BE2C (cell line): ENCODE data around the gene RALGPS1.

Source experiments
- DNase-seq: peaks from one replicate; pipeline ENCODE4 v3.0.0-alpha.2; 2020
- H3K27me3 ChIP-seq: fragments of 250-450 bp; sonication (Bioruptor Pico); 2 replicates; pipeline ENCODE4 v1.5.1; 2020; ENCODE audit warnings: mild to moderate bottlenecking
- H3K36me3 ChIP-seq: fragments of 250-450 bp; sonication (Bioruptor Pico); 2 replicates; pipeline ENCODE4 v1.5.1; 2020; ENCODE audit warnings: mild to moderate bottlenecking
- H3K4me1 ChIP-seq: fragments of 250-450 bp; sonication (Bioruptor Pico); 2 replicates; pipeline ENCODE4 v1.5.1; 2020
- H3K4me3 ChIP-seq: 2 replicates; pipeline ENCODE4 v1.5.1; 2011; ENCODE audit warnings: low read depth, low read length
- H3K9me3 ChIP-seq: fragments of 250-450 bp; sonication (Bioruptor Pico); 2 replicates; pipeline ENCODE4 v1.5.1; 2020
- TF ChIP-seq, protein P1 (sequence below): IDR thresholded peaks from 2 replicates; pipeline ENCODE4 v1.5.1; 2012; ENCODE audit warnings: mild to moderate bottlenecking, low read depth, low read length

RALGPS1 gene

DNA sequence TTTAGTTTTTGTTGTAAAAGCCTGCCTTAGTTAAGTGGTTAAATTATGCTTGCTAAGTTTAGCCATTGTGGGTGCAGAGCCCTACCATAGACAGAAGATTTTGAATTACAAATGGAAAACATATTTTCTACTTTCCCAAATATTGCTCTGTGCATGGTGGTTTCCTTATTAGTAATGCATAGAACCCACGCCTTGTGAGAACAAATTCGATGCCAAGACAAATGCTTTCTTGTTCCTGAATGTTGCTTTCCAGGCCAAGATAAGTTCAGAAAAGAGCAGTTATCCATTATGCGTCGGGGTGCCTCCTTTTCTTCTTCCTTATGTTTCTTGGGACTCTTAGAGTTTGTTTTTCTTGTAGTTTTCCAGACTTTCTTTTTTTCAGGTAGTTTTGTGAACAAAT, 319.0 kb downstream of the RALGPS1 start:
- TF ChIP-seq, protein P1, sequence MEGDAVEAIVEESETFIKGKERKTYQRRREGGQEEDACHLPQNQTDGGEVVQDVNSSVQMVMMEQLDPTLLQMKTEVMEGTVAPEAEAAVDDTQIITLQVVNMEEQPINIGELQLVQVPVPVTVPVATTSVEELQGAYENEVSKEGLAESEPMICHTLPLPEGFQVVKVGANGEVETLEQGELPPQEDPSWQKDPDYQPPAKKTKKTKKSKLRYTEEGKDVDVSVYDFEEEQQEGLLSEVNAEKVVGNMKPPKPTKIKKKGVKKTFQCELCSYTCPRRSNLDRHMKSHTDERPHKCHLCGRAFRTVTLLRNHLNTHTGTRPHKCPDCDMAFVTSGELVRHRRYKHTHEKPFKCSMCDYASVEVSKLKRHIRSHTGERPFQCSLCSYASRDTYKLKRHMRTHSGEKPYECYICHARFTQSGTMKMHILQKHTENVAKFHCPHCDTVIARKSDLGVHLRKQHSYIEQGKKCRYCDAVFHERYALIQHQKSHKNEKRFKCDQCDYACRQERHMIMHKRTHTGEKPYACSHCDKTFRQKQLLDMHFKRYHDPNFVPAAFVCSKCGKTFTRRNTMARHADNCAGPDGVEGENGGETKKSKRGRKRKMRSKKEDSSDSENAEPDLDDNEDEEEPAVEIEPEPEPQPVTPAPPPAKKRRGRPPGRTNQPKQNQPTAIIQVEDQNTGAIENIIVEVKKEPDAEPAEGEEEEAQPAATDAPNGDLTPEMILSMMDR, result no peak

DNA sequence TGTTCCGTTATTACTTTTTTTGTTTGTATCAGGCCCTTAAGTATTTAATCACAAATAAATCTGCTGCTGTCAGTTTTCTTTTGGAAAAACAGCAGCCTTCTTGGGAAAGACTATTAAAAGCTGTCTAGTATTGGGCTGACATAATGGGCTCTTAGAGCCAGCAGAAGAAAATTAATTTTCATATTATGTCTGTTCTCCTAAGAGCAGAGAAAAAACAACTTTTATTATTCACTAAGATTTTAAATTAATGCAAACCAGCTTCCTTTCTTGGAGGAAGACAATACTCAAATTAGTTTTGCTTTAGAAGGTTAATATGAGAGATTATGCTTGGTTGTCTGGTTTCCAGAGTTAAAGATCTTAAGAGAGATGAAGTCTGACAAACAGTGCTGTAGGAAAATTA, 319.4 kb downstream of the RALGPS1 start:
- Histone ChIP-seq H3K27me3 (no peaks in the 10 kb centered on the region), H3K4me1 (peaks cover 23% of the 10 kb centered on the region), H3K9me3 (no peaks in the 10 kb centered on the region), H3K4me3 (no peak overlapping the region), H3K36me3 (peaks cover 9% of the 10 kb centered on the region)
- no peak for DNase-seq
- TF ChIP-seq, protein P1, result no peak

More for the DNA sequence above, 319.0 kb downstream of the RALGPS1 start:
- Histone ChIP-seq H3K4me1 (peaks cover 23% of the 10 kb centered on the region), H3K27me3 (no peaks in the 10 kb centered on the region), H3K4me3 (no peak overlapping the region), H3K36me3 (peaks cover 9% of the 10 kb centered on the region), H3K9me3 (no peaks in the 10 kb centered on the region)
- DNase-seq, result no peak

DNA sequence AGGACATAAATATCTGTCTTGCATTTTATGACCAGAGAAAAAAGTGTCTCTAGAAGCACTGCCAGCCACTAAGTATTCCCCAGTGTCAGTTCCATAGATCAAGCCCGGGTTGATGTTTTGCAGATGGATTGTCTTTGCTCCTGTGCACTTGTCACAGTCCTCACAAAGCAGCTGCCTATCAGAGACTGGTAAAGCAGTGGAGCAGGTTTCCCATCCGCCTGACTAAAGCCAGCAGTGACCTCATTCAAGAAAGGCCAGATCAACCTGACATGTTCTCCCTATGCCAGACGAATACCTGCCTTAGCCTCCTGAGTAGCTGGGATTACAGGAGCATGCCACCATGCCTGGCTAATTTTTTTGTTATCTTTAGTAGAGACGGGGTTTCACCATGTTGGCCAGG, 323.2 kb downstream of the RALGPS1 start:
- no peaks in the 10 kb centered on the region for H3K9me3 ChIP-seq
- TF ChIP-seq, protein P1, result no peak
- H3K4me1 ChIP-seq, result peaks cover 13% of the 10 kb centered on the region
- H3K36me3 ChIP-seq, result peaks cover 9% of the 10 kb centered on the region
- H3K27me3 ChIP-seq, result no peaks in the 10 kb centered on the region
- no peak overlapping the region for H3K4me3 ChIP-seq
- DNase-seq, result no peak

DNA sequence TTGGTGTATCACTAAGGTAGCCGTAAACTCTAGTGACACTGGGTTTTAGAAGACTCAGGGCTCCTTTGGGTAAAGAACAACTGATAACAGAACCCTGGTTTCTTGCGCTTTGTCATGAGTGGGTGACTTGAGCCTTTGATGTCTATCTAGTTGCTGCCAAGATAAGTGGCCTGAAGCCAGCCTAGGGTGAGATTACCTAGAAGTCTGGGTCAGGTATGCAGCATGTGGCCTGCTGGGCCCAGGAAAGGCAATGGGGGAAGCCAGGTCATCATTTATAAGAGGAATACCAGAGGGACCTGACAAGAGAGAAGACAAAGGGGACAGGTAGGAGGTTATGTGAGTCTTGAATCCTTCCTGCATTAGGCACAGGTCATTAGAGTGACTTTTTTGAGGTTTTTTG, 326.8 kb downstream of the RALGPS1 start:
- peaks cover 9% of the 10 kb centered on the region for H3K36me3 ChIP-seq
- no peaks in the 10 kb centered on the region for H3K27me3 ChIP-seq
- H3K9me3 ChIP-seq, result no peaks in the 10 kb centered on the region
- no peaks in the 10 kb centered on the region for H3K4me1 ChIP-seq
- no peak overlapping the region for H3K4me3 ChIP-seq
- DNase-seq, result no peak
- TF ChIP-seq, protein P1, result no peak

DNA sequence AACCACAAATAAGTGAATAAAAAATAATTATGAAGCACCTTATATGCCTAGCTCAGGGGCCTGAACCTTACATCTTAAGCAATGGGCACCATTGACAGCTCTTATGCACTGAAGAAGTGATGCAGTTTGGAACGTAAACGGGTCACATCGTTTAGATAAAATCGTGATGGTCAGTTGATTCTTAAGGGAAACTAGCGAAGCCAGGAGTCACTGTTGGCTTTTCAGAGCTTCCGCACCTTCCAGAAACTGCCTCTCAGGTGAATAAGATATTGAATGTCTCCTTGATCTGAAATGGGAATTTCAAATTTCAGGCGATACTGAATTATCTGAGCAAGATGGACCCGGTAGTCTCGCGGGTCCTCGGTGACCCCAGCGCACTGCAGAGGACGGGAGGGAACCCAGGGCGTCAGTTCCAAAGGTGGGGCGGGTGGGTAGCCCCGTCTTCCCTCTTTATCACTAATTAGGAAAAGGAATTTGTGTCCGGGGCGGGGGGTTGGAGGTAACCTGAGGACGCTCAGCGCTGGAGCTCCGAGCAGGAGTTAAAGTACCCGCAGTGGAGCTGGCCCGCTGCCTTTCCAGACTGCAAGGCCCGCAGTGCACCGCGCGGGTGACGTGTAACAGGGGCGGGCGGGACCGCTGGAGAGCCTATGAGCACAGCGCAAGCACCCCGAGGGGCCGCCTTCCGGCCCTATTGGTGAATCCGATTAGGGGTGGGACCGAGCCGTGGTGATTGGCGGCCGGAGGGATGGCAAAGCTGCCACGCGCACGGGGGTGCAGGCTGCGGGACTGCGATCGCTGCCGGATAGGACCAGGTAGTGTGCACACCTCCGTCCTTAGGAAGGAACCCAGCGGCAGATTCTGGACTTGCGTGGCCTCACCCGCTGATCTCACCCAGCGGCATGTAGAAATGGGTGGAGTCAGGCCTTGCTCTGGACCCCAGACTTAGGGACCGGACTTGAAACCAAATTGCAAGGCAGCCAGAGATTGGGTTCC, 330.3 kb downstream of the RALGPS1 start:
- TF ChIP-seq, protein P1, result no peak
- Histone ChIP-seq H3K9me3 (no peaks in the 10 kb centered on the region), H3K4me1 (no peaks in the 10 kb centered on the region), H3K36me3 (no peaks in the 10 kb centered on the region; the same call in 1 of the 2 replicates), H3K27me3 (no peaks in the 10 kb centered on the region), H3K4me3 (peak overlapping the region; percentile 86)
- DNase-seq, result peak; percentile 99

DNA sequence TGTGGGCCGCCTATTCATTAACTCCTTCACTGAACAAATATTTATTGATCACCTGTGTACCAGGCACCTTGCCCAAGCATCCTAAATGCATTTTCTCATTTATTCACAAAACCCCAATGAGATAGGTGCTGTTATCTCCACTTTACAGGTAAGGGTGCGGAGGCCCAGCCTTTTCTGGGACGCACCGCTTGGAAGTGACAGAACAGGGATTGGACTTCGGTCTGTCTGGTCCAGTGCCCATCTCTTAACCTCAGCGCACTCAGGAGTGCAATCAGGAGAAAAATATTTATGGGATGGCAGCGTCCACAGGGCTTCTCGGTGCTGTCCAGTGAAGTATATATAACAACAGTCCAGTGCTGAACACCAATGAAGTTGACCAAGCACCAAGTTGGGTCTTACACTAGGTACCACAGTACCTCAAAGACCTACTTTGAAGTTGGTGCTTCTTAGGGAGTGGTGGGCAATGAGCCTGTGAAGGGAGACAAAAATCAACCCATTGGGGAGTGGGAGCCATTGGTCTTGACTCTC, 331.1 kb downstream of the RALGPS1 start:
- Histone ChIP-seq H3K36me3 (no peaks in the 10 kb centered on the region; the same call in 1 of the 2 replicates), H3K4me1 (no peaks in the 10 kb centered on the region), H3K27me3 (no peaks in the 10 kb centered on the region), H3K9me3 (no peaks in the 10 kb centered on the region), H3K4me3 (peak overlapping the region; percentile 86)
- TF ChIP-seq, protein P1, result no peak
- DNase-seq, result no peak
